Osteoblast (primary cell): Measurements from ENCODE around the gene MT1M. TPM values are rescaled to one million over a fixed set of nuclear protein-coding genes. Genes with fewer than 3 reads are reported as not detected.

Experiments used
- DNase-seq: peaks from one replicate; pipeline ENCODE4 v3.0.0; 2011; ENCODE audit warnings: low spot score, mixed read lengths; ENCODE audit not compliant: insufficient read length; ENCODE audit errors: missing footprints
- H2AFZ ChIP-seq: 2 replicates; pipeline ENCODE4 v1.6.0; 2011; ENCODE audit warnings: mild to moderate bottlenecking, low read length
- H3K27ac ChIP-seq: 2 replicates; pipeline ENCODE4 v1.5.1; 2011; ENCODE audit warnings: mild to moderate bottlenecking, low read depth, low read length, moderate library complexity
- H3K27me3 ChIP-seq: 2 replicates; pipeline ENCODE4 v1.6.0; 2012; ENCODE audit warnings: mild to moderate bottlenecking, control low read depth, inconsistent platforms, low read length, moderate library complexity; ENCODE audit not compliant: insufficient read depth
- H3K36me3 ChIP-seq: 2 replicates; pipeline ENCODE4 v1.5.1; 2011; ENCODE audit warnings: mild to moderate bottlenecking, low read length, control low read depth, moderate library complexity; ENCODE audit not compliant: insufficient read depth
- H3K4me1 ChIP-seq: 2 replicates; pipeline ENCODE4 v1.5.1; 2011; ENCODE audit warnings: mild to moderate bottlenecking, low read length, control low read depth, moderate library complexity; ENCODE audit not compliant: insufficient read depth
- H3K4me2 ChIP-seq: 2 replicates; pipeline ENCODE4 v1.6.0; 2011; ENCODE audit warnings: mild to moderate bottlenecking, low read length; ENCODE audit not compliant: insufficient read depth
- H3K4me3 ChIP-seq: fragments of 200-600 bp; sonication (generic); 3 replicates; pipeline ENCODE4 v1.5.1; 2012; ENCODE audit warnings: mild to moderate bottlenecking, low read length, inconsistent platforms; ENCODE audit not compliant: insufficient read depth
- H3K79me2 ChIP-seq: 2 replicates; pipeline ENCODE4 v1.6.0; 2012; ENCODE audit warnings: mild to moderate bottlenecking, low read length, control low read depth, inconsistent platforms; ENCODE audit not compliant: insufficient read depth
- H3K9me3 ChIP-seq: 2 replicates; pipeline ENCODE4 v1.5.1; 2011; ENCODE audit warnings: low read depth, low read length, control low read depth
- H4K20me1 ChIP-seq: 2 replicates; pipeline ENCODE4 v1.6.0; 2012; ENCODE audit warnings: mild to moderate bottlenecking, low read length, control low read depth; ENCODE audit not compliant: insufficient read depth
- CTCF ChIP-seq: IDR thresholded peaks from 2 replicates; pipeline ENCODE4 v1.5.1; 2011; ENCODE audit warnings: mild to moderate bottlenecking, low read depth, low read length, moderate library complexity; ENCODE audit errors: extremely low read depth
- total RNA-seq: library from RNA; depleted of rRNA; stranded (reverse); fragments of >200 nt; gene quantifications from 2 replicates; pipeline ENCODE4 v1.2.3, GENCODE V29; 2012

The MT1M gene
- total RNA-seq, 1 donor: 8.7 TPM

GRCh38 chr16:56603589-56603988 lies 28.9 kb upstream of the MT1M start:
- Histone ChIP-seq H3K9me3 (no peaks in the 10 kb centered on the region), H3K27ac (no peak overlapping the region), H3K27me3 (no peaks in the 10 kb centered on the region), H3K4me2 (no peak overlapping the region), H2AFZ (peak overlapping the region; percentile 50), H3K4me3 (no peak overlapping the region), H3K36me3 (no peaks in the 10 kb centered on the region), H3K4me1 (peaks cover 27% of the 10 kb centered on the region), H3K79me2 (no peaks in the 10 kb centered on the region), H4K20me1 (no peaks in the 10 kb centered on the region)
- DNase-seq: no peak
- TF ChIP-seq CTCF: peak; percentile 45

DNA sequence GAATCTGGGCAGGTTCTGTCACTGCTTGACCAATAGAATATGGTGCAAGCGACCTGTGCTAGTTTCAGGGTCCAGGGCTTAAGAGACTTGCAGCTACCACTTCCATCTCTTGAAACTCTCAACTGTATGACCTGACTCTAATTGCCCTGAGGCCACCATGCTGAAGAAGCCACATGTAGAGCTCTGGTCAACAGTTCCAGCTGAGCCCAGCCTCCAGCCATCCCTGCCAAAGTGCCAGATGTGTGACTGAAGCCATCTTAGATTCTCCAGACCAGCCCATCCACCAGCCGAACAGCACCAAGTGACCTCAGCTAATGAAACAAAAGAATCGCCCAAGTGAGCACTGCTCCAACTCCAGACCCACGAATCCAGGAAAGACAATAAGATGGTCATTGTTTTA lies 27.5 kb upstream of the MT1M start:
- Histone ChIP-seq H3K79me2 (no peaks in the 10 kb centered on the region), H3K9me3 (no peaks in the 10 kb centered on the region), H3K4me2 (no peak overlapping the region), H3K4me1 (peaks cover 38% of the 10 kb centered on the region), H2AFZ (no peak overlapping the region), H3K36me3 (no peaks in the 10 kb centered on the region), H4K20me1 (no peaks in the 10 kb centered on the region), H3K27ac (peak overlapping the region; percentile 98), H3K4me3 (no peak overlapping the region), H3K27me3 (no peaks in the 10 kb centered on the region)
- DNase-seq: no peak
- TF ChIP-seq CTCF: no peak

DNA sequence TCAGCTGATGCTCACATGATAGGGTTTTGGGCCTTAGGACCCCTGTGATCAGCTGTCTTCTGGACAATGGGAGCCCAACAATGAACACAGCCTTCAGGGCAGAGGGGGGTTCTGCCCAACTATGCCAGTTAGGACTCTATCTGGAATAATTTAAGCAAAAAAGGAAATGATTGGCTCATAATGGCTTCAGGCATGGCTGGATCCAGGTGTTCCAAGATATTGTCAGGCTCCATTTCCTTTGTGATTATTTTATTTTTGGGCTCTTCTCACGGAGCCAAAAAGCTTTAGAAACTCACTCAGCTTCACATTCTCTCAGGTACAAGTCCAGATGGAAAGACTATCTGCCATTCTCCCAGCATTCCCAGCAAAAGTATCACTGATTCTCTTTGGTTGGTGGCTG lies 27.0 kb upstream of the MT1M start:
- no peaks in the 10 kb centered on the region for H3K79me2 ChIP-seq
- no peak overlapping the region for H3K4me2 ChIP-seq
- H3K9me3 ChIP-seq: no peaks in the 10 kb centered on the region
- no peaks in the 10 kb centered on the region for H3K27me3 ChIP-seq
- no peak for DNase-seq
- TF ChIP-seq CTCF: no peak
- no peak overlapping the region for H3K4me3 ChIP-seq
- H2AFZ ChIP-seq: no peak overlapping the region
- H4K20me1 ChIP-seq: no peaks in the 10 kb centered on the region
- peaks cover 43% of the 10 kb centered on the region for H3K4me1 ChIP-seq
- no peaks in the 10 kb centered on the region for H3K36me3 ChIP-seq
- peak overlapping the region; percentile 98 for H3K27ac ChIP-seq

- Histone ChIP-seq H2AFZ (no peak overlapping the region), H3K4me3 (no peak overlapping the region), H3K27ac (peak overlapping the region; percentile 98), H3K27me3 (no peaks in the 10 kb centered on the region), H4K20me1 (no peaks in the 10 kb centered on the region), H3K79me2 (no peaks in the 10 kb centered on the region), H3K4me2 (peak overlapping the region; percentile 83), H3K36me3 (no peaks in the 10 kb centered on the region), H3K4me1 (peaks cover 49% of the 10 kb centered on the region), H3K9me3 (no peaks in the 10 kb centered on the region)
- no peak for DNase-seq
- no peak for TF ChIP-seq CTCF
These were observed 26.4 kb upstream of the MT1M start for GRCh38 chr16:56606071-56606475.
